ENCODE data around the gene RHOV. TPM values are rescaled to one million over a fixed set of nuclear protein-coding genes. Genes with fewer than 3 reads are reported as not detected.

RHOV gene
- polyA plus RNA-seq, 1 of the 3 experiments (the other 2 are of a cell fraction) = 0.62 TPM

- ChIA-PET POLR2A (interaction anchor here (1.1 to 1.4 kb wide), 2 partner anchors 18 to 33 kb away, joined by 7 to 12 read pairs; partner anchors contain the start of gene RHOV), CTCF (interaction anchor here (0.6 to 23.8 kb wide), 31 partner anchors 9 to 303 kb away, joined by 3 to 675 read pairs (median 5); partner anchors contain the start of genes DLL4, DNAJC17, RHOV and SPINT1)
- Histone ChIP-seq H3K4me2 (no peak overlapping the region), H3K9me3 (no peaks in the 10 kb centered on the region), H3K79me2 (ENCODE audit: insufficient read depth) (peaks cover 23% of the 10 kb centered on the region), H3F3A (replicated peaks; ENCODE audit: insufficient read depth) (peaks cover 4% of the 10 kb centered on the region), H2AFZ (ENCODE audit: low read depth) (no peak overlapping the region), H3K36me3 (replicated peaks in 1 of 2; ENCODE audit: control insufficient read depth in 1 of 2, insufficient read depth in 2 of 2, low read length in 1 of 2) (peaks cover 3 to 4% of the 10 kb centered on the region in 2 experiments), H3K27me3 (ENCODE audit: insufficient read depth) (no peaks in the 10 kb centered on the region), H3K4me1 (ENCODE audit: control insufficient read depth in 1 of 2, insufficient read depth in 2 of 2, low read depth in 1 of 2, low read length in 1 of 2) (peaks cover 0 to 14% of the 10 kb centered on the region in 2 experiments; a peak in 1 of 4 replicates), H3K4me3 (ENCODE audit: low read depth in 2 of 2, low read length in 1 of 2) (no peak overlapping the region; a peak in 1 of 4 replicates), H4K20me1 (ENCODE audit: insufficient read depth) (peaks cover 6% of the 10 kb centered on the region; the same call in 1 of the 2 replicates), H3K9me2 (no peaks in the 10 kb centered on the region), H3K9ac (no peak overlapping the region), H3K27ac (ENCODE audit: low read depth in 2 of 2, low read length in 1 of 2) (no peak overlapping the region)
- 8% methylated on average over 4 of the region's 4 CpGs for WGBS (ENCODE audit: low lambda C conversion rate)
- DNase-seq = peak; percentile 64
- TF ChIP-seq RXRA (IDR thresholded peaks at IDR 0.05; ENCODE audit: borderline replicate concordance, low read depth) (no peak), RAD21 (IDR thresholded peaks at IDR 0.05; ENCODE audit: low read length) (peak; percentile 81), RFX5 (IDR thresholded peaks at IDR 0.05; ENCODE audit: low read length) (no peak), SMC3 (IDR thresholded peaks at IDR 0.05; ENCODE audit: low read depth, low read length) (peak; percentile 74), TCF12 (IDR thresholded peaks at IDR 0.05) (peak; percentile 8; the same call in 1 of the 2 replicates), ELF1 (IDR thresholded peaks at IDR 0.05) (no peak), CTCF (IDR thresholded peaks at IDR 0.05) (peak; percentile 86), FOXM1 (IDR thresholded peaks at IDR 0.05; ENCODE audit: low read depth) (no peak), REST (IDR thresholded peaks at IDR 0.05; ENCODE audit: low read depth, low read length) (no peak), USF1 (IDR thresholded peaks at IDR 0.05; ENCODE audit: borderline replicate concordance, low read depth) (no peak), GATA2 (CRISPR knock-in tag; IDR thresholded peaks at IDR 0.05) (no peak)
Observed at GRCh38 chr15:40891810-40892446, 17.9 kb upstream of the RHOV start.

Data from SK-N-SH (cell line).